ENCODE data around the gene NMU. TPM values are rescaled to one million over a fixed set of nuclear protein-coding genes. Genes with fewer than 3 reads are reported as not detected.

NMU gene
- total RNA-seq, 1 experiment from 2014 or later: 8.5 TPM

DNA sequence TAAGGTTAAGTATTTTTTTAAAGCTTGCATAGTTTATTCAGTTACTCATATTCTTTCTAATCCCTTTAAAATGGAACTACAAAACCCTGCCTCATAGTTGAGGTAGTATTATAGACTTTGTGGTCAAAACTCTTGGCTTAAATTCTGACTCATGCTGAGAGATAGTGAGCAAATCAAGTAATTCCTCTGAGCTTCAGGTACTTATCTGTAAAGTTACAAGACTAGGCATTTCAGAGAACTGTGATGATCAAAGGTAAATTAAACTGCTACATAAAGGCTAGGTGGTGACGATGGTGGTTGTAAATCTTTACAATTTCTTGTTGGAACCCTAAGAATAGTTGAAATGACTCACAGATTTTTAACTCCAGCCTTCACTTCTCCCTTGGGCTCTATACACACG is 86.2 kb downstream of the NMU start:
- no peaks in the 10 kb centered on the region for H3K27me3 Mint-ChIP-seq (ENCODE audit: insufficient read depth, unreplicated experiment)
- peak overlapping the region; percentile 43 for H3K27ac Mint-ChIP-seq (ENCODE audit: low read depth, unreplicated experiment)
- ChIA-PET CTCF (interaction anchor here (0.9 to 1.3 kb wide), 4 partner anchors 86 to 185 kb away, joined by 3 to 5 read pairs (median 3); partner anchors contain the start of gene NMU), POLR2A (interaction anchor here (0.7 to 2.0 kb wide), 4 partner anchors 47 to 151 kb away, joined by 3 to 8 read pairs (median 3); no protein-coding TSS in a partner anchor)
- peaks cover 29% of the 10 kb centered on the region for H3K4me1 Mint-ChIP-seq (ENCODE audit: insufficient read depth, unreplicated experiment)
- no peak overlapping the region for H3K4me3 Mint-ChIP-seq (ENCODE audit: unreplicated experiment)
- DNase-seq (ENCODE audit: unreplicated experiment): peak; percentile 47
- no TSS peak for BruUV-seq (replicated peaks)
- intact Hi-C loops (cut with micrococcal nuclease): loop anchor here (5.0 kb wide), 2 partner anchors 153 to 553 kb away; partner anchors contain the start of gene TMEM165
- TF ChIP-seq, protein P1, sequence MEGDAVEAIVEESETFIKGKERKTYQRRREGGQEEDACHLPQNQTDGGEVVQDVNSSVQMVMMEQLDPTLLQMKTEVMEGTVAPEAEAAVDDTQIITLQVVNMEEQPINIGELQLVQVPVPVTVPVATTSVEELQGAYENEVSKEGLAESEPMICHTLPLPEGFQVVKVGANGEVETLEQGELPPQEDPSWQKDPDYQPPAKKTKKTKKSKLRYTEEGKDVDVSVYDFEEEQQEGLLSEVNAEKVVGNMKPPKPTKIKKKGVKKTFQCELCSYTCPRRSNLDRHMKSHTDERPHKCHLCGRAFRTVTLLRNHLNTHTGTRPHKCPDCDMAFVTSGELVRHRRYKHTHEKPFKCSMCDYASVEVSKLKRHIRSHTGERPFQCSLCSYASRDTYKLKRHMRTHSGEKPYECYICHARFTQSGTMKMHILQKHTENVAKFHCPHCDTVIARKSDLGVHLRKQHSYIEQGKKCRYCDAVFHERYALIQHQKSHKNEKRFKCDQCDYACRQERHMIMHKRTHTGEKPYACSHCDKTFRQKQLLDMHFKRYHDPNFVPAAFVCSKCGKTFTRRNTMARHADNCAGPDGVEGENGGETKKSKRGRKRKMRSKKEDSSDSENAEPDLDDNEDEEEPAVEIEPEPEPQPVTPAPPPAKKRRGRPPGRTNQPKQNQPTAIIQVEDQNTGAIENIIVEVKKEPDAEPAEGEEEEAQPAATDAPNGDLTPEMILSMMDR (IDR thresholded peaks at IDR 0.05; ENCODE audit: unreplicated experiment): no peak
- no peaks in the 10 kb centered on the region for H3K9me3 Mint-ChIP-seq (ENCODE audit: unreplicated experiment)
- H3K36me3 Mint-ChIP-seq (ENCODE audit: insufficient read depth, unreplicated experiment): peaks cover 7% of the 10 kb centered on the region

DNA sequence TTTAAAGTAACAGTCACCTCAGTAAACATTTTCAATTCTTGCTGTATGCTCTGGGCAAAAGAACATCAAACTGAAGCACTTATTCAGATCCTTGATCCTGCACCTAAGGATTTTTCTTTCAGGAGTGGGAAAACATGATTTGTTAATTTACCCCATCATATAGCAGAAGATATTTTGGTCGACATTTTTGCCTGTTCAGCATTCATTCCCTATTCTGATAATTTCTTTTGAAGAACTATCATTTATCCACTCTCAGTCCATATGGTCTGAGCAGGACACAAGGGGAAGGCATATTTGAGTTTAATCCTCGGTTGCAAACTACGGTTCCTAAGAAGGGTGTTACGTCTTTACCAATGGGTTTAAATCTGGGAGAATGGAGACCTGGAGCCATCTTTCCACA is 88.2 kb downstream of the NMU start:
- ChIA-PET CTCF (no interaction called here), POLR2A (interaction anchor here (3.5 kb wide), 1 partner anchor 62 kb away, joined by 55 read pairs; no protein-coding TSS in a partner anchor)
- Mint-ChIP-seq H3K36me3 (ENCODE audit: insufficient read depth, unreplicated experiment) (peaks cover 7% of the 10 kb centered on the region), H3K27me3 (ENCODE audit: insufficient read depth, unreplicated experiment) (no peaks in the 10 kb centered on the region), H3K4me1 (ENCODE audit: insufficient read depth, unreplicated experiment) (peaks cover 47% of the 10 kb centered on the region), H3K27ac (ENCODE audit: low read depth, unreplicated experiment) (peak overlapping the region; percentile 28), H3K9me3 (ENCODE audit: unreplicated experiment) (no peaks in the 10 kb centered on the region), H3K4me3 (ENCODE audit: unreplicated experiment) (peak overlapping the region; percentile 87)
- no peak for DNase-seq (ENCODE audit: unreplicated experiment)
- intact Hi-C loops (cut with micrococcal nuclease): loop anchor here (2.0 to 5.0 kb wide), 5 partner anchors 103 to 319 kb away; partner anchors contain the start of genes SRD5A3 and TMEM165
- TSS peak; percentile 39 for BruUV-seq (replicated peaks)
- TF ChIP-seq, protein P1 (IDR thresholded peaks at IDR 0.05; ENCODE audit: unreplicated experiment): no peak

DNA sequence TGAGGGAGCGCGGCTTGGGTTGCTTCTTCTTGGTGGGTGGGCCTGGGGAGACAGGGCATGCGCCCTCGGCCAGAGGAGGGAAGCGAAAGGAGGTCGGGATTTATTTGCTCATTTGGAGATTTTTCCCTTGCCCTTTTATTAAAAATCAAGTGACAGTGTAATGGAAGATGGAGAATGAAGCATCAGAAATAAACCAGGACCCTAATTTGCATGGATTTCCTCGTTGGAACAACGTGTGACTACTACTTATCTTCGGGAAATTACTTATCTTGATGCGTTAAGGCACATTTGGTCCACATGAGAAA is 88.7 kb downstream of the NMU start:
- Mint-ChIP-seq H3K36me3 (ENCODE audit: insufficient read depth, unreplicated experiment) (peaks cover 7% of the 10 kb centered on the region), H3K4me3 (ENCODE audit: unreplicated experiment) (peak overlapping the region; percentile 87), H3K9me3 (ENCODE audit: unreplicated experiment) (no peaks in the 10 kb centered on the region), H3K27ac (ENCODE audit: low read depth, unreplicated experiment) (peak overlapping the region; percentile 28), H3K4me1 (ENCODE audit: insufficient read depth, unreplicated experiment) (peaks cover 52% of the 10 kb centered on the region), H3K27me3 (ENCODE audit: insufficient read depth, unreplicated experiment) (no peaks in the 10 kb centered on the region)
- intact Hi-C loops (cut with micrococcal nuclease): loop anchor here (2.0 to 5.0 kb wide), 5 partner anchors 103 to 319 kb away; partner anchors contain the start of genes SRD5A3 and TMEM165
- CTCF ChIA-PET: interaction anchor here (0.7 to 0.9 kb wide), 3 partner anchors 15 to 545 kb away, joined by 3 to 4 read pairs (median 3); no protein-coding TSS in a partner anchor
- TF ChIP-seq, protein P1 (IDR thresholded peaks at IDR 0.05; ENCODE audit: unreplicated experiment): no peak
- no TSS peak for BruUV-seq (replicated peaks)
- POLR2A ChIA-PET: interaction anchor here (0.6 to 4.4 kb wide), 8 partner anchors 36 to 187 kb away, joined by 3 to 55 read pairs (median 4); partner anchors contain the start of gene NMU
- DNase-seq (ENCODE audit: unreplicated experiment): no peak

DNA sequence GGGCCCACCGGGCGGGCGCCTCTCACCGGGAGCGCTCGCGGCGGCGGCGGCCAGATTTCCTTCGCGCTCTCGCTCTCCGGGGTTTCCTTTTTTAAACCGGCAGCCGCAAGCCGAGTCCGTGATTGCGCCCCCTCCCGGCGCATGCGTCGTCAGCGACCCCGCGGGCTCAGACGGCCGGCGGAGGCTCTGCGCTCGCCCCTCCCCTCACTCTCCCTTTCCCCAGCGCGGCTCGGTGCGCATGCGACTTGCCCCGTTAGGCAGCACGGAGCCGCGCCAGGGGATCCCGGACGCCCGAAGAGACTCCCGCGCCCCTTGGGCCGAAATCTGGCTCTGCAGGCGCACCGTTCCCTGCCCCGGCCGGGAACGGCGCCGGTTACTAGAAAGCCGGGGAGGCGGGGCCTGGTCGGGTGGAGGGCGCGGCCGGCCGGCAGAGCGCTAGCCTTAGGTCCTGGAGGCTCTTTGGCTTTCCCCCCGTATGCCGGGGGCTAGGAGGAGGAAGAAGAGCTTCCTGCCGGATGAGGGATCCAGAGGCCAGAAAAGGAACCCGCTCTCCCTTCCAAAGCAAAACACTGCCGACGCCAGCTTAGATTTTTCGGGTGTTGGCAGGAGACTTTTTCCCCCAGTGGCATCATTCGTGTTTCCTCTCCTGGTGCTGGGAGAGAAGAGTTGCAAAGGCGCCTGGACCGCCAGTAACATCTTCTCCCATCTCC is 89.2 kb downstream of the NMU start, which contains the start of gene CLOCK:
Gene CLOCK (minus strand): TSS at position 154 of the 710 bp plus-strand sequence. CDS start 64,124 bp downstream, outside the sequence.
- Mint-ChIP-seq H3K9me3 (ENCODE audit: unreplicated experiment) (no peaks in the 10 kb centered on the region), H3K27me3 (ENCODE audit: insufficient read depth, unreplicated experiment) (no peaks in the 10 kb centered on the region), H3K27ac (ENCODE audit: low read depth, unreplicated experiment) (peak within 1 kb of the TSS; percentile 49), H3K4me1 (ENCODE audit: insufficient read depth, unreplicated experiment) (peaks cover 53% of the 10 kb centered on the region), H3K36me3 (ENCODE audit: insufficient read depth, unreplicated experiment) (peaks cover 7% of the 10 kb centered on the region), H3K4me3 (ENCODE audit: unreplicated experiment) (peak within 1 kb of the TSS; percentile 87)
- no TSS peak for BruUV-seq (replicated peaks)
- DNase-seq (ENCODE audit: unreplicated experiment): peak; percentile 85
- CTCF ChIA-PET: interaction anchor here (0.7 to 0.9 kb wide), 3 partner anchors 15 to 544 kb away, joined by 3 to 4 read pairs (median 3); no protein-coding TSS in a partner anchor
- TF ChIP-seq, protein P1 (IDR thresholded peaks at IDR 0.05; ENCODE audit: unreplicated experiment): peak; percentile 29
- POLR2A ChIA-PET: interaction anchor here (0.5 to 4.8 kb wide), 20 partner anchors 22 to 976 kb away, joined by 3 to 55 read pairs (median 4); partner anchors contain the start of genes NMU and TMEM165
- intact Hi-C loops (cut with micrococcal nuclease): loop anchor here (2.0 to 5.0 kb wide), 5 partner anchors 102 to 320 kb away; partner anchors contain the start of genes SRD5A3 and TMEM165
